ELF-1 (cell line): ENCODE results near the gene NCAPD2.
"Not testable (repeated sequence)": the region's sequence is repeated elsewhere in the genome, so short reads cannot be mapped to it uniquely, and the experiment has no call there.

ENCODE experiments used
- DNase-seq: peaks from one replicate; pipeline ENCODE4 v3.0.0-alpha.2; 2016; ENCODE audit warnings: low read depth, low spot score

The NCAPD2 gene

DNA sequence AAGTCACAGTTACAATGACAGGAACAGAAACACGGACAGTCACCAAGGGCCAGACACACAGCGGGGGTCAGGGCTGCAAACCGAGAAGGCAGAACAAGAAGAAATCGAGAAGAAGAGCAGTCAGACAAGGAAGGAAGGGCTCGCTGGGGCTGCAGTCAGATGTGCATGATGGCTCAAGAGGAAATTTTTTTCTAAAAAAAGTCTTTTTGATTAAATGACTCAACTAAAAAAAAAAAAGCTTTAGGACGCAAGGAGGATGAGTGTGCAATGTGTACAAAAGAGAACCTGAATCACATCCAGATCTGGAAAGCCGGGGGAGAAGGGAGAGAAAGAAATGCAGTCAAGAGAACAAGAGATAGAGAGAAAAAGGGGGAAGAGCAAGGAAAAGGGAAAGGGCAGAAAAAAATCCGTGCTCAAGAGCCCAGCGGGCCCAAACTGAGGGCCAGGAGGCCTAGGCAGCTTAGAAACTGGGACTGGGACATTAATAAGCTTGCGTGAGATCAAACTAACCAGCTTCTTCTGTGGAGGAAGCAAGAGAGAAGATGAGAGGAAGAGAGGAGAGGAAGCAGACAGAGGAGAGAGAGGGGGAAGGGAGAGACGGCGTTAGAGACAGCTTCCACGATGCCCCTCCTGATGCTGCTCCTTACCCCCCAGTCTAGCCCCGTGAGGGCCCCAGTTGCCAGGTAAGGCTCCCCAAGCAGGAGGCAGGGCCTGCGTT lies 55.2 kb downstream of the NCAPD2 start:
- no peak for DNase-seq

DNA sequence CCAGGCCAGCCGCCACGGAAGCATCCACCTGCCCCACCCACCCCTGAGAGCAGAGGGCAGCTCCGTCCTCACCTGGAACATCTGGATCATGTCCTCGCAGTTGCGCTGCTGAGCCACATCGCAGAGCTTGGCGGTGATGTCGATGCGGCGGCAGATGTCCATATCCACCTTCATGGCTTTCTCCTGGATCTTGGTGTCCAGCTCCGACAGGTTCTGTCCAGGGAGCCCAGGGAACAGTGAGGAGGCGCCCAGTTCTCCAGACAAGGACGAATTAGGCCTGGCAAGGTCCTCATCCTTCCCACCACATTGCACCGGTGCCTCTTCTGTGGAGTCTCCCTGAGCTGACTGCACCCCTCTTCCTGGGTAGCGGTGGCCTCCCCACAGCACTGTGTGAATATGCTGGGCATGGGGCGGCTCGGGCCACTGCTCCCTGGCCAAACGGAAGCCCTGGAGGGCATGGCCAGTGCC lies 55.8 kb downstream of the NCAPD2 start:
- DNase-seq, result no peak

DNA sequence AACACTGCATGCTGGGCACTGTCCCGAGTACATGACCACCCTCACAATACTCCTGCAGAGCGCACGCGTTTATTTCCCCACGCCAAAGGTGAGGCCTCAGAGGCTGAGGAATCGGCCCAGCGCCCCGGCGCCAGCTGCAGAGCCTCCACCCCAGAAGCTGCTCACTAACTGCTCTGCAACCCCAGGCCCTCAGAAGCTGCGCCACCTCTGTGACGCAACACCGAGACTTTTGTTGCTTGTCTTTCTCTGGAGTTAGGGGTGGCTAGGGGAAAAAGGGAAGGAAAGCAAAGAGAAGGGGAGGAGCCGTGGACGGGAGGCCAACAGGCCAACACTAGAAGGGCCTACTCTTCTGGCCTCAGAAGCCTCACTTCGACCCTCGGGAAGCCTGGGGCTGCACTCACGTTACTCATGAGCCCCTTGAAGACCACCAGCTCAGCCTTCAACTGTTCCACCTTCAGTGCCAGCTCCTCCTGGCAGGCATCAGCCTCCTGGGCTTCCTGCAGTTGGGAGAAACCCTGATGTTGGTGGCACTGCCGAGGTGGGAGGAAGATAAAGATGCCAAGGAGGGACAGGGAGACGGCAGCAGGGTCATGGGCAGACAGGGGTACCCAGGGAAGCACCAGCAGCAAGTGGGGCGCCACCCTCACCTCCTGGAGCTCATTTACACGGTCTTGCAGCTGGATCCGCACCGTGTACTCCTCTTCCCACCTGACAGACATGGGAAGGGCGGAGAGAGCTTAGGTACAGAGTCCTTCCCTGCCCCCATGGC lies 56.6 kb downstream of the NCAPD2 start:
- no peak for DNase-seq

DNA sequence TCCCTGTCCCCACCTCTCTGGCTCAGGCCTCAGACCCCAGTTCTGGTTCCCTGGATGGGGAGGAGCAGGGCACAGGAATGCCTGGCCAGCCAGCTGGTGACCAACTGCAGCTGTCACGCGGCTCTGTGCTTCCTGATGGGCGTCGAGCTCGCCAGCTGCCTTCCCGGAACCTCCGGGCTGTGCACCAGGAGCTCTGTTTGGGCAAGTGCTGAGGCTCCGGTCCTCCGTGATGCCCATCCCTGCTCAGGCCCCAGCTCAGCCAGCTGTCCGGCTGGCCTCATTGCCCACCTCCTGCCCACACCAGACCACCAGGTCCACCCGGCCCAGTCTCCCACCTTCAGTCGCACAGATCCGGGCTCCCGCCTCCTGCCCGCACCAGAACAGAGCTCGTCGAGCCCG lies 57.2 kb downstream of the NCAPD2 start:
- DNase-seq, result no peak

DNA sequence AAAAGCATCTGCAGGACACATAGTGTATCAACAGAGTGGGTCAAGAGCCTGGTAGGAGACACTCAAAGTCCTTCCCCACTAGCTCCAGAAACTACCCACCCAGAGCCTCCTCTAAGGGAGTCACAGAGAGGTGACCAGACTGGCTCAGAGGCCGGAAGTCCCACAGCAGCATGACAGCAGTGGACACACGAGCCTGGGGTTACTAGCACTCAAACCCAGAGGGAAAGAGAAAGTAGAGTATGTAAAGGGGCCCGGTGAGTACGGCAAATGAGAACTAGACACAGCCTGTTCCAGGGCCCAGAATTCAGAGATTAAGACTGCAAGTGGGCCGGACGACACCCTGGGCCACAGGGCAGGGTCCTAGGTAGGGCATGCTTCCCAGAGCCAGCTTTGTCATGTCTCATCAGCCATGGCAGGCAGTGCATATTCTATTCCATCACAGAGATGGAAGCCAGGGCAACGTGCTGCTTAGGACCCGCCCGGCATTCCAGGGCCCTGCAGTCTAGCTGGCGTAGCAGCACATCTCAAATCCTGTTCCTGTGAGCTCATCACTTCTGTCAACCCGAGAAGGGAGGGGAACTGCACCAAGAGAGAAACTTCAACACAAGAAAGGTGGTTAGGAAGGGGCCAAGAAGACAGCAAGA lies 57.7 kb downstream of the NCAPD2 start:
- DNase-seq, result peak; percentile 18

DNA sequence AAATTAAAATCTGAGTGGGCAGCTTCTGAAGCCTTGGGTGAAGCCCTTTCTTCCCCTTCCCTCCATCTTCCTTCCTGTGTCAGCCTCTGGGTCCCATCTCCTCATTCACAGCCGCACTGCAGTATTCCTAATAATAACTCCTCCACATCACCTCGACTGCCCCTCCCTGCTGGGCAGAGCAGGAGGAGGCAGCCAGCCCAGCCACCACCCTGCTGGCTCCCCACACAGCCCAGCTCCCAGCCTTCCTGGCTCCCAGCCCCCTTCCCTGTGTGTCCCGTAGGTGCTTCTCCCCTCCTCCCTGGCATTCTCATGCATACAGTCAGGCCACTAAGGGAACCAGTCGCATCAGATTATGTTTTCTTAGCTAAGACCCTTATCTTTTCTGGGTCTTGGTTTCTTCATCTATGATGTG lies 58.2 kb downstream of the NCAPD2 start:
- DNase-seq, result no peak

DNA sequence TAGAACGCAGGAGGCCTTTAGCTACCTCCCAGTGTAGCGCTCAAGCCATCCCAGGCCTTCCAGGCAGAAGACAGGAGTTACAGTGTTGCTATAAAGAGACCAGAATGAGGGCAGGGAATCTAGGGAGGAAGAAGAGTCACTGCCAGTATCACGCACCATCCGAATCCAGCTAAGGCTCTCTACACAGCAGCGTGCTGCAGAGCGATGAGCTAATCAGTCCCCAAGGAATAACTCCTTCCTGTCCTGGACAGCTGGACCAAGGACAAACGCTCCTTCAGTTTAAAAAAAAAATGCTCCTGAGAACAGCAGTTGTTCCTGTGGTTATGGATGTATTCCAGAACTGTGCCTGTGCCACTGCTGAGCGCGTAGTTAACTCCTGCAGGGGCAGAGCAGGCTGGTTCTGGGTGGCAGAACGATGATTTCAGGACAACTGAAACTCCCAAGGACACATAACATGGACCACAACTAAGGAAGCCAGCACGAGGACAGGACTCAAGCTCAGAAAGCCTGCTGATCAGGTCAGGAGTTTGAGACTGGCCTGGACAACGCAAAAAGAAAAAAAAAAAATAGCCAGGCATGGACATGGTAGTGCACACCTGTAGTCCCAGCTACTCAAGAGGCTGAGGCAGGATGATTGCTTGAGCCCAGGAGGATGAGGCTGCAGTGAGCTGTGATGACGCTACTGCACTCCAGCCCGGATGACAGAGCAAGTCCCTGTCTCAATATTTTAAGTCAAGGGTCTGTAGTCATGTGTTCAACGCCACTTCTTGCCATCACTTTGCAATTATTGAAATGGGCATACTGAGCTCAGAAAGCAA lies 59.4 kb downstream of the NCAPD2 start:
- DNase-seq, result no peak

DNA sequence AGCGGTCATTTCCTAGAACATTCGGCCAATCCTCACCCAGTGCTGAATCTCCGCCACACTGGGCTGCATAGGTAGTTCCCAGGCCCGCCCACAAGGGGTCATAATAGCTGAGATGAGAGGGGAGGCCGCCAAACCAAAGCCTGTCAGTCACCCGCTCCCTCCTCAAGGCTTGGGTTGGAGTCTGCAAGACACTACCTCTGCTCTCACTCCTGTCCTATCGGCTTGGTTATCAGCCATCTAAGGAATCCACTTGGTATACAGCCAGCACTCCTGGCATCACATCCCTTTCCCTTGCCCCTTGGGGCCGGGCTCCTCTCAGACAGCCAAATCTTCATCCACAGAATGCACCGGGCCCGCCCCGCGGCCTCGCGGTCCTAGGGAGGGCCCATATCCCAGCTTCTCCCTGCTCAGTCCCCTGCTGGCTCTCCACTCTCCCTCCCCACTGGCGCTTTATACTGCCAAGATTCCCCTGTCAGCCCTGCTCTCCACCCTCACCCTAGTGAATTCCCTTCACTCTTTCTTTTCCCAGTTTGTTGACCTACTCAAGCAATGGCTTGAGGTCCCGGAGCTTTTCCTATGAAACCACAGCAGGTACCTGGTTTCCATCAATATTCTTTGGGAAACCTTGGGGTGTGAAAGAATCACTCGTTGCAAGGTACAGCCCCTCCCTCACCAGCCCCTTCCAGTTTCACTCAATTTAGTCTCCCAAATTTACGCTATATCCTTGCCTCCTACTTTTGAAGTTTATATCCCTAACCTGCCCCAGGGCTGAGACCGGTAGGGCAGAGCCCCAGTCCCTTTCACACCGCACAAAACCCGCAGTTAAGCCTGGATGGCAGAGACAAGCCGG lies 60.5 kb downstream of the NCAPD2 start:
- DNase-seq, result peak; percentile 96

DNA sequence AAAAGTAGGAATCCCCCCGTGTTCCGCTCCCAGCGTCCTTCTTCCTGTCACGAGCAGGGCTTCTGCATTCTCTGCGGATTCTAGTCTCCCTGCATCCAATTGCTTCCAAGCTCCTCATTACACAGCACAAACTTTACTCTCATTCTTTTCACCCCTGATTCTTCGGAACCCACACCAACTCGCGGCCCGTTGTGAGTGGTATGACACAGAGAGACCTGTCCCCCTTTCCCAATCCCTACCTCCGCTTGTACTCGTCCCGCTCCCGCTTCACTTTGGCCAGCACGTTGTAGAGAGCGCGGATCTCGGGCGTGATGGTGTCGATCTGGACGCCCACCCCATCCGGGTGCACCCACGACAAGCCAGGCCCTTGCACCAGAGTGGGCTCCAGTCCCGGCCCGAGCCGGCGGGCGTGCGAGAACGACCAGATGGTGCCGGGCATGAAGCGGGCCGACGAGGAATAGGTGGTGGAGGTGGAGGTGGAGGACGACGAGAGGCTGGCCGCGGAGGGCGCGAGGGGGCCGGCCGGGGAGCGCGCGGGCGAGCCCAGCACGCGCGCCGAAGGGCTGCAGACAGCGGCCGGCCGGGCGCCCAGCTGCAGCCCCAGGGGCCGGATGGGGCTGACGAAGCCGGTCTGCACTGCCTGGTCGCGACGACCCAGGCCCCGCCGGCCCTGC lies 61.3 kb downstream of the NCAPD2 start:
- DNase-seq, result no peak

DNA sequence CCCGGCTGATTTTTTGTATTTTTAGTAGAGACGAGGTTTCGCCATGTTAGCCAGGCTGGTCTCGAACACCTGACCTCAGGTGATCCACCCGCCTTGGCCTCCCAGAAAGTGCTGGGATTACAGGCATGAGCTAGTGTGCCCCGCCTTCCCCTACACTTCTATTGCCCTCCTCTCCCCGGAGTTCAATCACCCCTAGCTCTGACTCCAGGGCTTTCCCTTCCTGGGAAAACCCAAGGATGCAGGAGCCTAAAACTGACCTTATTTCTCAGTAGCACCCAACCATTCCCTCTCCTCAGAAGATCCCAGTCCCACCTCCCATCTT lies 62.6 kb downstream of the NCAPD2 start:
- DNase-seq, result not testable (repeated sequence)

DNA sequence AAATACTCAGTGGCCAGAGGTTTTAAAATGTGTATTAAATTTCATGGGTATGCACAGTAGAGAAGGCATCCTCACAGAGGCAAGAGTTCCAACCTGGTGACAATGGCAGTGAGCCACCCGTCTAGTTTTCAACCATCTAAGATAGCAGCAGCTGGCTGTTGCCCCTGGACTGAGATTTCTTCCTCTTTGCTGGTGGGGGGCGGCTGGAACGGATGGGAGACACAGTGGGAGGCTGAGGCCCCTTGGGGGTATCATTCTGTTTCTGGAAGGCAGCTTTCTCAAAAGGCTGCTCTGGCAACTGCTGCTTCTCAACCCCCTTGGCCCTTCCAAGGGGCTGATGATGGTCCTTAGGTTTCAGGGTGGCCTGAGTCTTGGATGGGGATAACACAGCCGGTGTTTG lies 63.0 kb downstream of the NCAPD2 start:
- no peak for DNase-seq

DNA sequence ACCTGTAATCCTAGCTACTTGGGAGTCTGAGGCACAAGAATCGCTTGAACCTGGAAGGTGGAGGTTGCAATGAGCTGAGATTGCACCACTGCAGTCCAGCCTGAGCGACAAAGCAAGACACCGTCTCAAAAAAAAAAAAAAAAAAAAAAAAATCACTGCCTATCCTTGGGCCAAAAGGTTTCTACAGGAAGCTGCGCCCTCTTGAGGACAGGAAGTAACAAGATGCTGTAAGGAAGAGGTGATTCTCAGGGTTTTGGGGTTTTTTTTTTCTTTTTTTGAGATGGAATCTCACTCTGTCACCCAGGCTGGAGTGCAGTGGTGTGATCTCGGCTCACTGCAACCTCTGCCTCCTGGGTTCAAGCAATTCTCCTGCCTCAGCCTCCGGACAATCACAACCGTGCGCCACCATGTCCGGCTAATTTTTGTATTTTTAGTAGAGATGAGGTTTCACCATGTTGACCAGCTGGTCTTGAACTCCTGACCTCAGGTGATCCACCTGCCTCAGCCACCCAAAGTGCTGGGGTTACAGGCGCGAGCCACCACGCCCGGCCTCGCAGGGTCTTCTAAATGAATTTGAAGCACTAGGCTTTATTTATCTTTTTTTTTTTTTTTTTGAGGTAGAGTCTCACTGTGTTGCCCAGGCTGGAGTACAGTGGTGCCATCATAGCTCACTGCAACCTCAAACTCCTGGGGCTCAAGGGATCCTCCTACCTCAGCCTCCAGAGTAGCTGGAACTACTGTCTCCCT lies 64.3 kb downstream of the NCAPD2 start:
- peak; percentile 53 for DNase-seq

DNA sequence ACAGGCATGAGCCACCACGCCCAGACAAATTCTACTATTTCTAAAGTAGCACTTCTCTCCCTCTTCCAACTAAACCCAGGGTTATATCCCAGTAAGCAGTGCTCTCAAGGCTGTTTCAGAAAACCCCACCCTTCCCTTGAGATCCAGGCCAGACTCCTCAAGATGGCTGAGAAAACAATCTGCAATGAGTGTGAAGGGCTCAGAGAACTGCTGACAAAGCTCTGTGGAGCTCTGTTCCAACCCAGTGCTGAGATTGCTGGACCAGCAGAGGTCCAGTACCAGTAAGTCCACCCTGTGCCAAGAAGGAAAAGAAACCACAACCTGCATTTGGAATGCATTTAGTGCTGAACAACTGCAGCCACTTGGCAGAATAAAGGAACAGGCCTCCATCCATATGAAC lies 65.6 kb downstream of the NCAPD2 start:
- no peak for DNase-seq

DNA sequence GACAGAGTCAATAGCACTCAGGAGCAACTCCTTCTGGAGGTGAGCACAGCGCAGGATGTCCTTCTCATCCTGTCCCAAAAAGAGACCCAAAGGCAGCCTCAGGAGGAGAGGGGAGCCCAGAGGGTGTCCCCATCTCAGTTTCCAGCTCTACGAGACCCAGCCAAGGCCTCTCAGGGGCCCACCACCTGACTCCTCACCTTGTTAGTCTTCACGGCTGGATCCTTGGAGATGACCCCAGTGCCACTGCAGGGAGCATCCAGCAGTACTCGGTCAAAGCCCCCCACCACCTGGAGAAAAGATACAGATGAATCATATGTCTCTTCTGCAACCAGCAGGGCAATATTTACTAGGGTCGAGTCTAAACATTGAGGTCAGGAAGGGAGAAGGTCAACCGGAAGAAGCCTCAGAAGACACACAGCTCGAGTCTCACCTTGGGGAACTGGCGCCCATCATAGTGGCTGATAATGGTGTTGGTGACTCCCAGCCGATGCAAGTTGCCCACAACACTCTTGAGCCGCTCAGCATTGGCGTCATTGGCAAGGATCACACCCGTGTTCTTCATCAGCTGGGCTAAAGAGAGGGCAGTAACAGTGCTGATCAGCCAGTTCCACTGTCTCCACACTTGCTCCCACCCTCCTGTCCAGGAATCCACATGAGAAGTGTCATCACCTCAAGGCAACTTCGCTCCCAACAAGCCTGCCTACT lies 66.8 kb downstream of the NCAPD2 start:
- no peak for DNase-seq

DNA sequence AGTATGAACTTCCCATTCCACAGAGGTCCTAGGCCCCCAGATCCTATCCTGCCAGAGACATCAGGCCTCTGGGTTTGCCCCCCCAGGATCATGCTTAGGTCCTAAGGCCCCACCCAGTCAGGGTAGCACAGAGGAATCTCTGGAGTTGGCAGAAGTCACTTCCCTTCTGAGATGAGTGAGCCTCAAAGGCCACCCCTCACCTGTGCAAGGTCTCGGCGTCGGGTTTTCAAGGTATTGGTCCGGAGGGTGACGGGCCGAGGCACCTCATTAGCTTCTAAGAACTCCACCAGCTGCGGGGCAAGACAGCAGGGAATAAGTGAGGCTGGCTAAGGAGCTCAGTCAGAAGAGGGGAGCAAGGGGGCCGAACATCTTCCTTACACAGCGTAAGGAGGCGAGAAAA lies 69.0 kb downstream of the NCAPD2 start:
- no peak for DNase-seq

DNA sequence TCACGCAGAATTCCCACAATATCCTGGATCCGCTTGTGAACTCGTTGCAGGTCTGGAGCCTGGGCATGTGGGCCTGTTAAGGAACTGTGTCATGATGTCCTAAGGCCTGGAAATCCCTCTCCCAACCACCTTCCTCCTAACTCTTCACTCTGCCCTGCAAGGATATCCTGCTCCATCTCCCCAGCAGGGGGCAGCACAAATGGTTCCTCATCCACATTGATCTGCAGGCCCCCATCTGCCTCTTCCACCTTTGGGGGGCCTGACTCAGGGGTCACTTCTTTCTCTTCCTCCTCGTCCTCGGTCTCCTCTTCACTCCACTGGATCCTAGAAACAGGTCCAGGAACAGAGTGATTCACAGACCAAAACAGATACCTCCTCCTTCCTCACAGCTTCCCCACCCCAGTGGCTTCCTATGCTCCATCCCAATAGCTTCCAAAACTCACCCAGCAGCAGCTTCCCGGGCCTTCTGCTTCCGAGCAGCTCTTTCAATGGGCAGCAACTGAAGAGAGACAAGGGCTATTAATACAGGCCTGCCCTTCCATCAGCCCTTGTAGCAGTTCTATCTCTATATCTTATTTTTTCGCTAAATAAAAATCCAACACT lies 69.6 kb downstream of the NCAPD2 start:
- peak; percentile 58 for DNase-seq

DNA sequence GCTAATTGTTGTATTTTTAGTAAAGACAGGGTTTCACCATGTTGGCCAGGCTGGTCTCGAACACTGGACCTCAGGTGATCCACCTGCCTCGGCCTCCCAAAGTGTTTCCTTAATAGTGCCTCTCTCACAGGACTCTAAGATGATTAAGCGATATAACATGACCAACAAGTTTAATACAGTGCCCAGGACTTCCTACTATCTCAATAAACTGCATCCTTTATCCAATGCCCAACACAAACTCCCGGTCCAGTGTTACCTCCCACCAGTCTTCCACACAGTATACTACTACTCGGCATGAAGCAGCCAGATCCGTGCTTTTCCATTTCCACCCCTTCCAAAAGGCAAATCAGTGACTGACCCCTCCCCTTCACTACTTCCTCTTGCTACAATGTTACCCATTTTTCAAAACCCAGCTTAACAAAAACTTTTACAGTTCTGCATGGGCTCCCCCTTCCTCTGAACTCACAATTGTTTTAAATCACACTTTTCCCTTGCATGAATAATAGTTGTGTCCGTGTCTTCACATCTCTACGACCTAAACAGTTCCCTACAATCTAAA lies 73.3 kb downstream of the NCAPD2 start:
- no peak for DNase-seq

DNA sequence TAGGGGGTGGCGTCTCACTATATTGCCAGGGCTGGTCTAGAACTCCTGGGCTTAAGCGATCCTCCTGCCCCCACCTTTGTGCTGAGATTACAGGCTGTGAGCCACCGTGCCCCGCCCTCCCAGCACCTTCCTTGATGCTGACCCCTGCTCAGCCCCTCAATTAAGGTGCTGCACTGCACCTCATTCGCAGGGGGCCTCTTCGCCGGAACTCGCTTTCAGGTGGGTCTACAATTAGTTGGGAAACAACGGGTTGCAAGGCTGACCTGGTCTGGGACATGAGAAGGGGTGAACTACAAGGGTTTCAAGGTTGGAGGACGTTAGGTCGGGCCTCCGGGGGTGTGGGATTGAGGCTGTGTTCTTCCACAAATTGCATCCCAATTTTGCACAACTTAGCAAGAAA lies 75.4 kb downstream of the NCAPD2 start:
- no peak for DNase-seq
